Measurements from ENCODE around the gene CCDC54. TPM values are rescaled to one million over a fixed set of nuclear protein-coding genes. Genes with fewer than 3 reads are reported as not detected.

The CCDC54 gene
- total RNA-seq, 6 experiments from 2014 or later, result not detected

DNA sequence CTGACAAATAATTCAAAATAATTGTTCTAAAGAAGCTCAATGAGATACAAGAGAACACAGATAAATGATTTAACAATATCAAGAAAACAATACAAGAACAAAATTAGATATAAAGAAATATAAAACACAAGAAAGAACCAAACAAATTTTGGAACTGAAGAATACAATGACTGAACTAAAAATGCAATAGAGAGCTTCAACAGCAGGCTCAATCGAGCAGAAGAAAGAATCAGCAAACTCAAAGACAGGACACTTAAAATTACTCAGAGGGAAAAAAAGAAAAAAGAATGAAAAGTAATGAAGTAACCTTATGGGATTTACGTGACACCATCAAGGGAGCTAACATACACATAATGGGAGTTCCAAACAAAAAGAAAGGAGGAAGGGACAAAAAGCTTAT, 32.1 kb downstream of the CCDC54 start:
- intact Hi-C loops (cut with DNase I), result no loop called here
- WGBS (ENCODE audit: insufficient coverage, low coverage, low lambda C conversion rate, missing lambda C conversion rate), result 67% methylated on average over 2 of the region's 2 CpGs
- no peak for TF ChIP-seq POLR2A (IDR thresholded peaks at IDR 0.05)
- TF ChIP-seq CTCF (IDR thresholded peaks at IDR 0.05), result no peak
- H3K9me3 ChIP-seq, result no peaks in the 10 kb centered on the region
- H3K27ac ChIP-seq, result no peak overlapping the region
- ATAC-seq (no peak), DNase-seq (no peak)
- no peak overlapping the region for H3K4me3 ChIP-seq
- no peaks in the 10 kb centered on the region for H3K4me1 ChIP-seq
- H3K27me3 ChIP-seq, result no peaks in the 10 kb centered on the region
- no peaks in the 10 kb centered on the region for H3K36me3 ChIP-seq

- Histone ChIP-seq H3K27ac (no peak overlapping the region), H3K27me3 (no peaks in the 10 kb centered on the region), H3K4me3 (no peak overlapping the region), H3K9me3 (no peaks in the 10 kb centered on the region), H3K36me3 (no peaks in the 10 kb centered on the region), H3K4me1 (no peaks in the 10 kb centered on the region)
- DNase-seq, result no peak
- TF ChIP-seq CTCF (IDR thresholded peaks at IDR 0.05) (no peak), POLR2A (IDR thresholded peaks at IDR 0.05) (no peak)
- no peak for ATAC-seq
- WGBS (ENCODE audit: insufficient coverage, low coverage, low lambda C conversion rate, missing lambda C conversion rate), result 86% methylated on average over 1 of the region's 1 CpG
- intact Hi-C loops (cut with DNase I), result no loop called here
These were observed 33.4 kb downstream of the CCDC54 start for GRCh38 chr3:107410606-107411005.

GRCh38 chr3:107411056-107411455, 33.8 kb downstream of the CCDC54 start:
- no peak for DNase-seq
- ATAC-seq, result no peak
- intact Hi-C loops (cut with DNase I), result no loop called here
- H3K4me3 ChIP-seq, result no peak overlapping the region
- no peak overlapping the region for H3K27ac ChIP-seq
- TF ChIP-seq POLR2A (IDR thresholded peaks at IDR 0.05) (no peak), CTCF (IDR thresholded peaks at IDR 0.05) (no peak)
- H3K27me3 ChIP-seq, result no peaks in the 10 kb centered on the region
- H3K9me3 ChIP-seq, result no peaks in the 10 kb centered on the region
- no peaks in the 10 kb centered on the region for H3K36me3 ChIP-seq
- no peaks in the 10 kb centered on the region for H3K4me1 ChIP-seq

DNA sequence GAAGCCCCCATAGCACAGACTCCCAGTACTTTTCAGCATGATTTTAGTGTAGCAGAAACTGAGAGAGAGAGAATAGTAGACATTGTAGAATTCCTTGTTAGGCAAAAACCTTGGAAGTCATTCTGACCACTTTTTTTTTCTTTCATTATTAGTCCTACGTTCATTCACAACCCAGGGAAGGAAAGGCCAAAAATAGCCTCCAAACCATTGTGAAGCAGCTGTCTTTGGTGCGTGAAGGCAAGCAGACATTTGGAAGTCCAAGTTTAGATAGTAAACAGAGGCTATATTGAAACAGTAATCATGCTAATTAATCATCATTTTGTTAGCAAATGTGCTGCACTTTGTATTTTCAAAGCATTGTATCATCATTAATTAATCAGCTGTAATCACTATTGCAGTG, 34.5 kb downstream of the CCDC54 start:
- no peak for ATAC-seq
- intact Hi-C loops (cut with DNase I), result no loop called here
- Histone ChIP-seq H3K27me3 (no peaks in the 10 kb centered on the region), H3K9me3 (no peaks in the 10 kb centered on the region), H3K4me3 (no peak overlapping the region), H3K36me3 (no peaks in the 10 kb centered on the region), H3K27ac (no peak overlapping the region), H3K4me1 (no peaks in the 10 kb centered on the region)
- TF ChIP-seq CTCF (IDR thresholded peaks at IDR 0.05) (no peak), POLR2A (IDR thresholded peaks at IDR 0.05) (no peak)
- WGBS (ENCODE audit: insufficient coverage, low coverage, low lambda C conversion rate, missing lambda C conversion rate), result 74% methylated on average over 2 of the region's 2 CpGs
- DNase-seq, result no peak

DNA sequence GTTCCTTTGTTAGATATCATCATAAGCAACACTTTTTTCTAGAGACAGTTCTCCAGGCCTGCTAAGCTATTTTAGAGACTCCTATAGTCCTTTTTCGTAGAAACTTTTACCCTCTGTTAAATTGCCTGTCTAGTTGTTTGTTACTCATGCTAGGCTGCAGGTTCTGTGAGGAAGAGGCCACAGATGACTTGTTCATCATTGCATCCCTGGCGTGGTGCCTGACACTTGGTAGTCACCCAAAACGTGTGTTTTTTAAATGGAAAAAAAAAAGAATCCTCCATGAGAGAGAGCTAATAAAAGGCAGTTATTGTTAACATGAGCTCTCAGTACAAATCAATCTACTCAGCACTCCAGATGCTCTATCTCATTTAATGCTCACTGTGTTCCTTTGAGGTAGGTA, 35.1 kb downstream of the CCDC54 start:
- H3K4me1 ChIP-seq, result no peaks in the 10 kb centered on the region
- H3K9me3 ChIP-seq, result no peaks in the 10 kb centered on the region
- no peak for TF ChIP-seq CTCF (IDR thresholded peaks at IDR 0.05)
- no peak for TF ChIP-seq POLR2A (IDR thresholded peaks at IDR 0.05)
- no peak for ATAC-seq
- 69% methylated on average over 3 of the region's 3 CpGs for WGBS (ENCODE audit: insufficient coverage, low coverage, low lambda C conversion rate, missing lambda C conversion rate)
- no peak overlapping the region for H3K27ac ChIP-seq
- H3K4me3 ChIP-seq, result no peak overlapping the region
- intact Hi-C loops (cut with DNase I), result no loop called here
- no peaks in the 10 kb centered on the region for H3K27me3 ChIP-seq
- H3K36me3 ChIP-seq, result no peaks in the 10 kb centered on the region
- DNase-seq, result no peak
